Measurements from ENCODE around the gene SLC8A2.

Gene SLC8A2

GRCh38 chr19:47432499-47432898 lies 39.2 kb downstream of the SLC8A2 start:
- no peak for TF ChIP-seq GATA1 (IDR thresholded peaks at IDR 0.05; ENCODE audit: low read depth, low read length)
- no peak for TF ChIP-seq POLR2A (IDR thresholded peaks at IDR 0.05; ENCODE audit: low read length)
- no peak for DNase-seq

- DNase-seq = no peak
Observed at GRCh38 chr19:47432091-47432490, 39.6 kb downstream of the SLC8A2 start.

GRCh38 chr19:47430041-47430802 lies 41.5 kb downstream of the SLC8A2 start:
- DNase-seq = peak; percentile 43 to 47
- TF ChIP-seq POLR2A (IDR thresholded peaks at IDR 0.05; ENCODE audit: low read length) (no peak), GATA1 (IDR thresholded peaks at IDR 0.05; ENCODE audit: low read depth, low read length) (no peak)

More at GRCh38 chr19:47432091-47432490, 39.6 kb downstream of the SLC8A2 start:
- no peak for TF ChIP-seq POLR2A (IDR thresholded peaks at IDR 0.05; ENCODE audit: low read length)
- TF ChIP-seq GATA1 (IDR thresholded peaks at IDR 0.05; ENCODE audit: low read depth, low read length) = no peak

- no peak for TF ChIP-seq GATA1 (IDR thresholded peaks at IDR 0.05; ENCODE audit: low read depth, low read length)
- TF ChIP-seq POLR2A (IDR thresholded peaks at IDR 0.05; ENCODE audit: low read length) = no peak
- DNase-seq = no peak
Observed at GRCh38 chr19:47429140-47429793, 42.4 kb downstream of the SLC8A2 start.

- TF ChIP-seq POLR2A (IDR thresholded peaks at IDR 0.05; ENCODE audit: low read length) = no peak
- TF ChIP-seq GATA1 (IDR thresholded peaks at IDR 0.05; ENCODE audit: low read depth, low read length) = no peak
Observed at GRCh38 chr19:47428177-47428894, 43.4 kb downstream of the SLC8A2 start.

GRCh38 chr19:47427241-47428176 lies 44.2 kb downstream of the SLC8A2 start:
- DNase-seq = peak; percentile 54 to 80
- TF ChIP-seq POLR2A (IDR thresholded peaks at IDR 0.05; ENCODE audit: low read length) (no peak), GATA1 (IDR thresholded peaks at IDR 0.05; ENCODE audit: low read depth, low read length) (no peak)

More at GRCh38 chr19:47428177-47428894, 43.4 kb downstream of the SLC8A2 start:
- peak; percentile 88 to 94 for DNase-seq

- TF ChIP-seq GATA1 (IDR thresholded peaks at IDR 0.05; ENCODE audit: low read depth, low read length) (no peak), POLR2A (IDR thresholded peaks at IDR 0.05; ENCODE audit: low read length) (no peak)
Observed at GRCh38 chr19:47423203-47423882, 48.4 kb downstream of the SLC8A2 start.

GRCh38 chr19:47422417-47423163 lies 49.1 kb downstream of the SLC8A2 start:
- DNase-seq = no peak

More at GRCh38 chr19:47423203-47423882, 48.4 kb downstream of the SLC8A2 start:
- DNase-seq = no peak

GRCh38 chr19:47421844-47422395 lies 49.8 kb downstream of the SLC8A2 start:
- no peak for DNase-seq
- TF ChIP-seq POLR2A (IDR thresholded peaks at IDR 0.05; ENCODE audit: low read length) (no peak), GATA1 (IDR thresholded peaks at IDR 0.05; ENCODE audit: low read depth, low read length) (no peak)

More at GRCh38 chr19:47422417-47423163, 49.1 kb downstream of the SLC8A2 start:
- no peak for TF ChIP-seq POLR2A (IDR thresholded peaks at IDR 0.05; ENCODE audit: low read length)
- no peak for TF ChIP-seq GATA1 (IDR thresholded peaks at IDR 0.05; ENCODE audit: low read depth, low read length)

- TF ChIP-seq GATA1 (IDR thresholded peaks at IDR 0.05; ENCODE audit: low read depth, low read length) (no peak), POLR2A (IDR thresholded peaks at IDR 0.05; ENCODE audit: low read length) (no peak)
- no peak for DNase-seq
Observed at GRCh38 chr19:47421244-47421786, 50.4 kb downstream of the SLC8A2 start.

GRCh38 chr19:47419789-47420188 lies 51.9 kb downstream of the SLC8A2 start:
- no peak for TF ChIP-seq GATA1 (IDR thresholded peaks at IDR 0.05; ENCODE audit: low read depth, low read length)
- DNase-seq = no peak

All from erythroblast (primary cell).